Measurements from ENCODE around the gene TUBA1C.
"Not testable (repeated sequence)": the region's sequence is repeated elsewhere in the genome, so short reads cannot be mapped to it uniquely, and the experiment has no call there.

TUBA1C gene

DNA sequence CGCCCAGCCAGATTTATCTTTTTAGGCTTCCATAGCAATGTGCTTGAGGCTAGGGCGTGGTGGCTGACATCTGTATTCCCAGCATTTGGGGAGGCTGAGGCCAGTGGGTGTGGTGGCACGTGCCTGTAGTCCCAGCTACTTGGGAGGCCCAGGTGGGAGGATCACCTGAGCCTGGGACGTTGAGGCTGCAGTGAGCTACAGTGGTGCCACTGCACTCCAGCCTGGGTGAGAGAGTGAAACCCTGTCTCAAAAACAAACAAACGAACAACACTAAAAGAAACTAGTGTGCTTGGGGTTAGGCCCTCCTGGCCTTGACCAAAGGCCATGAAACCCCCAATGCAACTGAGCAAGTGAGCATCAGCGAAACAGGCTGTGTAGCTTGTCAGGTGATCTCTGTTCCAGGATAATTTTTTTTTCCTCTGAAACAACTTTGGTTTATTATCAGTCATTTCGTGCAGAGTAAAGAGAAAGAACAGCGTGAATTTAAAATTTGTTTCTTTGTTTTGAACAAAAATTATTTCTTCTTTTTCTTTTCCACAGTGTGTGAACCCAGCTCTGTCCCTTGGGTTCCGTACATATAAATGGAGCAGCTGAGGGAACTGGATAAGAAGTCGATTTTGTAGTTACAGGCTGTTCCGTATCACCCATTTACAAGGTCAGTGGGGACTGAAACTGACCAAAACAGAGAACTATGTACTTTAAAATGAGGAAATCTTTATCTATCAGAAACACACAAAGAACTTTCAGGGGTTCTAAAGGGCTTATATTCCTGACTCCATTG lies 8.8 kb upstream of the TUBA1C start:
- no peak for DNase-seq

DNA sequence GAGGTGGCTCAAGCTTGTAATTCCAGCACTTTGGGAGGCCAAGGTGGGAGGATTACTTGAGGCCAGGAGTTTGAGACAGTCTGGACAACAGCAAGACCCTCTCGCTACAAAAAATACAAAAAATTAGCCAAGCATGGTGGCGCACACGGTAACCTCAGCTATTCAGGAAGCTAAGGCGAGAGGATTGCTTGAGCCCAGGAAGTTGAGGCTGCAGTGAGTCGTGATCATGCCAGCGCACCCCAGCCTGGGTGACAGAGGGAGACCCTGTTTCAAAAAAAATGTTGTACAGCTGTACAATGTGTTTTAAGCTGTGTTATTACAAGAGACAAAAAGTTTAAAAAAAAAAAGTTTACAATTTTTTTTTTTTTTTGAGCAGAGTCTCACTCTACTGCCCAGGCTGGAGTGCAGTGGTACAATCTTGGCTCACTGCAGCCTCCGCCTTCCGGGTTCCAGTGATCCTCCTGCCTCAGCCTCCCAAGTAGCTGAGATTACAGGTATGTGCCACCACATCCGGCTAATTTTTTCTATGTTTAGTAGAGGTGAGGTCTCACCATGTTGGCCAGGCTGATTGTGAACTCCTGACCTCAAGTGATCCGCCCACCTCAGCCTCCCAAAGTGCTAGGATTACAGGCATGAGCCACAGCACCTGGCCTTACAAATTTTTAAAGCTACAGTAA lies 7.2 kb upstream of the TUBA1C start:
- DNase-seq, result not testable (repeated sequence)

DNA sequence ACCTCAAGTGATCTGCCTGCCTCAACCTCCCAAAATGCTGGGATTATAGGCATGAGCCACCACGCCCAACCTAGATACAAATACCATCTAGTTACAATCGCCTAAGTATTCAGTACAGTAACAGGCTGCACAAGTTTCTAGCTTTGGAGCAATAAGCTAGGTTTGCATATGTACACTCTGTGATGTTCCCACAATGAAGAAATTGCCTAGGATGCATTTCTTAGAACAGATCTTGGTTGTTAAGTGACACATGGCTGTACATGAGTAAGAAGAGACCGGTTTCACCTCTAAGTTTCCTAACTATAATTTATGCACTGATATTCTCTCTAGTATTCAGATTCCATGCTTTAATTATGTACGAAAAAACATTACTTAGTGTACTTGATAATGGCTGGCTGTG lies 5.4 kb upstream of the TUBA1C start:
- DNase-seq, result no peak

DNA sequence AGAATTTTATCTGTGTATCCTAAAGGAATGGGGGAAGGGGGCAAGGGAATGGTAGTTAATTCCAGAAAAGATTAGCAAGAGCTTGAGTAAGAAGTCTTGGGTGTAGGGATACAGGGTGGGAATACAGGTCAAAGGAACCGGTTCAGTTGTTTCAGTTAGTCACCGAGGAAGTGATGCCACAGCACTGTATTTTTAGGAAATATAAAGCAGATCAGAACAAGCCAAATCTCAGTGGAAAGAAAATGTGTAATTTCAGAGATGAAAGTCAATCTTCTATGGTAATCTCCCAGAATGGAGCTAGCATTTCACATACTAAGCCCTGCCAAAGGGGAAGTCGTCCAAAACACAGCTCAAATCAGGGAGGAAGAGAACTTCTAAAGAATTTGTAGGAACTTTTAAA lies 4.7 kb upstream of the TUBA1C start:
- no peak for DNase-seq

DNA sequence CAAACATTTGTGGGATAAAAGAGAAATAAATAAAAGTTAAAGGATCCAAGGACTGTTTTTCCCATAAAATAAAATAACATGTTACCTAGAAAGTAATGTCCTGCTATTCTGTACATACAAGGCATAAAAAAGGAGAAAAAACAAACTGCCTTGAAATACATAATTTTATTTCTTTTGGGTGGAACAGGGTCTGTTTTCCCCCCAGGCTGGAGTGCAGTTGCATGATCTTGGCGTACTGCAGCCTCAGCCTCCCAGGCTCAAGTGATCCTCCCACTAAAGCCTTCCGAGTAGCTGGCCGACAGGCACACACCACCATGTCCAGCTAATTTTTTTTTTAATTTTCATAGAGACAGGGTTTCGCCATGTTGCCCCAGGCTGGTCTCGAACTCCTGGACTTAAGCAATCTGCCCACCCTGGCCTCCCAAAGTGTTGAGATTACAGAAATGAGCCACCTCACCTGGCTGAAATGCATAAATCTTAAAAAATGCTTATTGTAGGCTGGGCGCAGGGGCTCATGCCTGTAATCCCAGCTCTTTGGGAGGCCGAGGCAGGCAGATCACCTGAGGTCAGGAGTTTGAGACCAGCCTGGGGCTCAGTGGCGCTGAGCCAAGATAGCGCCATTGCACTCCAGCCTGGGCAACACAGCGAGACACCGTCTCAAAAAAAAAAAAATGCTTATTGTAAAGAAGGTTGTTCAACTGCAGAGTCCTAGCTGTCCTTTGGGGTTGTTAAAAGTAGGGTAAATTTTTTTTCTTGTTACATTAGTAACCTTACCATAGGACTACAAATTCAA lies 4.1 kb upstream of the TUBA1C start:
- no peak for DNase-seq

DNA sequence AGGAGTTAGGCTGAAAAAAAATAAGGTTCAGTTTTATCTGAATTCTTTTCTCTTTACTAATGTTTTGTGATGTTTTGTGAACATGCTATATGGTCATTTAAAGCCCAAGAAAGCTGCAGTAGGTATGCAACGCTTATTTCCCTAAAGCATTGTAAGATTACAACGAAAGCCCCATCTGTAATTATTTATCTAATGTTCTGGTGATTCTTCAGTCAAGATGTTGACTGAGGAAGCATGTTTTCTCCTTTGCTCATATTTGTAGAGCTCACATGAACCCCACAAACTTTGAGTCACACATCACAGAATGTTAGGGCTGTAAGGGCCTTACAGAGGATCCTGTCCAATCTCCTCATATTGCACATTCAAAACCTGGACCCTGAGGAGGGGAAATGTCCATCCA lies 3.2 kb upstream of the TUBA1C start:
- DNase-seq, result no peak

DNA sequence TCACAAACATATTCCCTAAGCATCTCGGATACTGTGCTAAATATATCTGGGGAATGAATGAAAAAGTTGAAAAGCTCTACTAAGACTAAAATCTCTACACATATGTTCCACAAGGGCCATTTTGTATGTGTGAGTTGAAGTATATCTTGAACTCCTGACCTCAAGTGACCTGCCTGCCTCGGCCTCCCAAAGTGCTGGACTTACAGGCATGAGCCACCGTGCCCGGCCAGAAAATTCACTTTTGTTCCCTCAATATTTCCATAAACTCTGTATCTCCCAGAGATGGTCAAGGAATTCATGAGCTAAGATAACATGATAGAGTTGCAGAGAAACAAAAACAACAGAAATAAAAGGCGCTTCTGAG lies 1.5 kb upstream of the TUBA1C start:
- DNase-seq, result no peak

DNA sequence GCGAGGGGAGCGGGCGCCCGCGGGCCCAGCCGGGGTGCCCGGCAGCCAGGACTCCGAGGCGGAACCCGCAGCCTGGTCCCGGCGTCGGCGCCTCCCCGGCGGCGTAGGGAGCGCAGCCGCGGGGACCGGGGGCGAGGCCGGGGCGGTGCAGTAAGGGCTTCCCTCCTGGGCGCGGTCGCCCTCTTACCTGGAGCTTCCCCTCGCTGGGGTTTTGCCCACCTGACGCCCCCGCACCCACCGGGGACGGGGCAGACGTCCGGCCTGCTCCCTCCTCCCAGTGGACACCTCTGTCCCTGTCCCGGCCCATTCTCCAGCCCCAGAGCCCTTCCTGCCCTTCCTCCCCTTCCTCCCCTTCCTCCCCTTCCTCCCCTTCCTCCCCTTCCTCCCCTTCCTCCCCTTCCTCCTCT lies 413 bp upstream of the TUBA1C start:
- peak; percentile 32 to 53 for DNase-seq

DNA sequence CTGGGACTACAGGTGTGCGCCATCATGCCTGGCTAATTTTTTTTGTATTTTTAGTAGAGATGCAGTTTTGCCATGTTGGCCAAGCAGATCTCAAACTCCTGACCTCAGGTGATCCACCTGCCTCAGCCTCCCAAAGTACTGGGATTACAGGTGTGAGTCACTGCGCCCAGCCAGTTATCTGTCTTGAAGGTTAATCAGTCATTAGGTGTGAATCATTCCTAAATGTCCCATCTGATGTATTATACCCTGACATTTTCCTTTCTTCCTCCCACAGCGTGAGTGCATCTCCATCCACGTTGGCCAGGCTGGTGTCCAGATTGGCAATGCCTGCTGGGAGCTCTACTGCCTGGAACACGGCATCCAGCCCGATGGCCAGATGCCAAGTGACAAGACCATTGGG lies 4.3 kb downstream of the TUBA1C start:
- not testable (repeated sequence) for DNase-seq

DNA sequence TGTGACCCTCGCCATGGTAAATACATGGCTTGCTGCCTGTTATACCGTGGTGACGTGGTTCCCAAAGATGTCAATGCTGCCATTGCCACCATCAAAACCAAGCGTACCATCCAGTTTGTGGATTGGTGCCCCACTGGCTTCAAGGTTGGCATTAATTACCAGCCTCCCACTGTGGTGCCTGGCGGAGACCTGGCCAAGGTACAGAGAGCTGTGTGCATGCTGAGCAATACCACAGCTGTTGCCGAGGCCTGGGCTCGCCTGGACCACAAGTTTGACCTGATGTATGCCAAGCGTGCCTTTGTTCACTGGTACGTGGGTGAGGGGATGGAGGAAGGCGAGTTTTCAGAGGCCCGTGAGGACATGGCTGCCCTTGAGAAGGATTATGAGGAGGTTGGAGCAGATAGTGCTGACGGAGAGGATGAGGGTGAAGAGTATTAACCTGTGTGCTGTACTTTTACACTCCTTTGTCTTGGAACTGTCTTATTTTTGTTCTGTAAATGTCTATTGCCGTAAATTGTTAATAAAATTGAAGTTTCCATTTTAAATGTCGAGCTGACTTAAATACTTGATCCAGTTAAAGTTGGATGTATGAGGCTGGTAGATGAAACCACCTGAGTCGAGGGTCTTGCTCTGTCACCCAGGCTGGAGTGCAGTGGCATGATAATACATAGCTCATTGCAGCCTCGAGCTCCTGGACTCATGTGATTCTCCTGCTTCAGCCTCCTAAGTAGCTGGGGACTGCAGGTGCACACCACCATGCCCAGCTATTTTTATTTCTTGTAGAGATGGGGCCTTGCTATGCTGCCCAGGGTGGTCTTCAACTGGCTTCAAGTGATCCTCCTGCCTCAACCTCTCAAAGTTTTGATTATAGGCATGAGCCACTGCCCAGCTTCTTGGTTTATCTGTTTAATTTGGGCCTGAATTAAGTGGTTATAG lies 8.2 kb downstream of the TUBA1C start:
- no peak for DNase-seq

DNA sequence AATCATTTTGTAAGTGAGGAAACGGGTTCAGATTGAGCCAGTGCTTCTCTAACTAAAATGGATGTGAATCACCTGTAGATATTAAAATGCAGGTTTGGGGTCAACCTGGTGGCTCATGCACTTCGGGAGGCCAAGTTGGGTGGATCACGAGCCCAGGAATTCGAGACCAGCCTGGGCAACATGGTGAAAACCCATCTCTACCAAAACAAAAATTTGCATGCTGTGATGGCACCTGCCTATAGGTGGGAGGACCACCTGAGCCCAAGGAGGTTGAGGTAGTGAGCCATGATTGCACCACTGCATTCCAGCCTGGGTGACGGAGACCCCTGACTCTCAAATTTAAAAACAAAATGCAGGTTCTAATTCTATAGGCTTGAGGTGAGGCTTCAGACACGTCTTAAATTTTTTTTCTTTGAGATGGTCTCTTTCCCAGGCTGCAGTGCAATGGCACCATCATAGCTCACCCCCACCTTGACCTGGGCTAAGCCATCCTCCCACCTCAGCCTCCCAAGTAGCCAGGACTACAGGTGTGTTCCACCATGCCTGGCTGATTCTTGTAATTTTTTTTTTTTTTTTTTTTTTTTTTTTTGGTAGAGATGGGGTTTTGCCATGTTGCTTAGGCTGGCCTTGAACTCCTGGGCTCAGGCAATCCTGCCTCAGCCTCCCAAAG lies 9.0 kb downstream of the TUBA1C start:
- no peak for DNase-seq

DNA sequence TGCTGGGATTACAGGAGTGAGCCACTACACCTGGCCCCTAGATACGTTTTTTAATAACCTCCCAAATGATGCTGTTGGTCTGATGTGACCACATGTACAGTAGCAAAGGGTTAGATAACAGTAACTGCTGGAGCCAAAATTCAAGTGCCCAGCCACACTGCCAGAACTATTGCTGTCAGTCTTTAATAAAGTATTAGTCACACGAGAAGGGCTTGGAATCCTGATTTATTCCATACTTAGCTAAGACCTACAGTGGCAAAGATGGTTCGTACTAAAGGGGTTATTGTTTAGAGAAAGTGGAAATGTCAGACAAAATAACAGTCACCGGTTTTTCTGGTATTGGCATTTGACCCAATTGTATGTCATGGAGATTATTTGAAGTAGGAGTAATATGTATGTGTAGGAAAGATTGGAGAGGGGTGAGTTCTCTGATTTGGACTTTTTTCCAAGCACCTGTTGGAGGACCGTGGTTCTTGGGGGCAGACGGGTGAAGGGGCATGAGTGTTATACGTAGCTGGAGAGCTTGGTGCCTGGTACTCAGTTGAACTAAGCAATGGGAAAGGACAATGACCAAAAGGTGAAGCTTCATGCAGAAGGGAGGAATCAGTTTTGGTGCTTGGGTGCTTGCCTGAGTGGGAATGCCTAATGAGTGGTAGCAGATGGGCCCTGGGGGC lies 9.7 kb downstream of the TUBA1C start:
- DNase-seq, result no peak

DNA sequence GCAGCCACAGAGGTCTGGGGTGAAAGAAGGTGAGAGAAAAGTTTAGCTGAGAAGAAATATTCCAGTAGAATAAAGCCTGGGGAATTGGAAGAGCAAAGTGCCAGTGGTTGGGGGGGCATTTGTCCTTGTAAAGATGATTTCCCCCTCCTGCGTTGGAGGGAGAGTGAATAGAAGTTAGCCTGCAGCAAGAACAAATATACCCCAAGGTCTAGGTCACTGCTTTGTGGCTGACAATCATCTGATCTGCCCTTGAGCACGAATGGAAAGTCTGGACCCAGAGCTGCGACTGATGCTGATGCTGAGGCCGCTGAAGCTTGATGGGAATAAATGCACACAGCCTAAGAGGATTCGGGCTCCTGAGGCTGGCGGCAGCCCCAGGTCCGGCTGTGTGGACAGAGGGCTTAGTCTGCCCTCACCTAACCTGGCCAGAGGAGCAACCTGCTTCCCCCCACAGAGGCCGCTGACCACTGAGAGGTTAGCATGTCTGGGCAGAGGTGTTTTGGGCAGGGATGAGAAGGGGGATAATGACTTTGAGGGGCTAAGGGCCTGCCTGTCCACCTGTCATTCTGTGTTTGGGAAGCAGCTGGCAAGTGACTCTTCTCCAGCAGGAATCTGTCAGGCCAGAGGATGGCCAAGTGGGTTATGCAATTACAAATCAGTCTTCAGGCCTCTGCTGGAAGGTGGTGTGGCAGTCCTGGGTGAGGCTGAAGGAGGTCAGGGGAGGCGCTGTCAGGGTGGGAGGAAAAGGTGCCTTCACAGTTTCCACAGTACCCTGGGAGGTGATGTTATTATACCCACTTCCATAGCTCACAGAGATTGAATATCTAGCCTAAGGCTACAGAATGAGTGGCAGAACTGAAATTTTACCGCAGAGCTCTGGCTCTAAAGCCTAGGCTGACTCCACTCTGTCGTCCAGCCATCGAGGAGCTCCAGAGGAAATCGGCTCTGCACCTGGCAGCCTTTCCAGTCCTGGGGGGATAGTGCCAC lies 11.7 kb downstream of the TUBA1C start:
- no peak for DNase-seq

DNA sequence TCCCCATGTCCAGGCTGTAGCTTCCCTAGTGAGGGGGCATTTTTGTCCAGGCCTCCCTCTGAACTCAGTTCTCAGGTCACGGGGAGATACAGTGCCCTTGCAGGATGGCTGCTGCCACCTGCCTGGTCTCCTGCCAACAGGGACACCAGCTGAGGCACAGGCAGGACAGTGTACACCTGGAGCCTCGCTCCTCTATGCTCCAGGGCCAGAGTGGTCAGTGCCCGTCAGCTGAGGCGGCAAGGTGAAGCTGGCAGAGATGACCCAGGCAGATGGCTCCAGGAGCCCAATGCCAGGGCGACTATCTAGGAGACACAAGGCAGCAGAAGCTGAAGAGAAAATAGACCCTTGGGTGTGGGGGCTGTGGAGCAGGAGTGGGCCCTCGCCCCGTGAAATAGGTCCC lies 12.6 kb downstream of the TUBA1C start:
- no peak for DNase-seq

DNA sequence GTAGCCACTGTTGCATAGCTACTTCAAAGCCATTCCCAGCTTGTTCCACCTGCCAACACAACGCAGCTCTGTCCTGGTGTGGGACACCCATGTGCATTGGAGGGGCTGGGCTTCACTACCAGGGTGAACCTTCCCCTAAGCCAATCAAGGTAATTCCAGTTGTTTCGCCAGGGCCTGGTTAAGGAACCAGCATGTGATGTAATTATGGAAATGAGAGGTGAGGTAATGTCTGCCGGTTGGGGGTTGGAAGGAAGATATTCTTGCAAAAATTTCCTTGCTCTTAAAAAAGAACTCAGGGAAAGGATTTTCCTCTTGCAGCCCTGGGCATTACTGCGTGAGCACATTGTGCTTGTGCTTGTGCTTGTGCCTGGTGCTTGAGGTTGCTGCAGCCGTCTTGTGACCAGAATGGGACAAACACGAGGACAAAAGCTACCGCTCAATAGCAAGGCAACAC lies 14.9 kb downstream of the TUBA1C start:
- no peak for DNase-seq

DNA sequence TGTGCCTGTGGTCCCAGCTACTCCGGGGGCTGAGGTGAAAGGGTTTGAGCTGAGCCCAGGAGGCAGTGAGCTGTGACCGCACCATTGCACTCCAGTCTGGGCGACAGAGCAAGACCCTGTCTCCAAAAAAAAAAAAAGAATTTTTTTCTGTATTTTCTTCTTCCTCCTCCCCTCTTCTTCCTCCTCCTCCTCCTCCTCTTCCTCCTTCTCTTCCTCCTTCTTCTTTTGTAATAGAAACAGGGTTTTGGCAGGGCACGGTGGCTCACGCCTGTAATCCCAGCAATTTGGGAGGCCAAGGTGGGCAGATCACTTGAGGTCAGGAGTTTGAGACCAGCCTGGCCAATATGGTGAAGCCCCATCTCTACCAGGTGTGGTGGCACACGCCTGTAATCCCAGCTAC lies 15.7 kb downstream of the TUBA1C start:
- DNase-seq, result not testable (repeated sequence)

DNA sequence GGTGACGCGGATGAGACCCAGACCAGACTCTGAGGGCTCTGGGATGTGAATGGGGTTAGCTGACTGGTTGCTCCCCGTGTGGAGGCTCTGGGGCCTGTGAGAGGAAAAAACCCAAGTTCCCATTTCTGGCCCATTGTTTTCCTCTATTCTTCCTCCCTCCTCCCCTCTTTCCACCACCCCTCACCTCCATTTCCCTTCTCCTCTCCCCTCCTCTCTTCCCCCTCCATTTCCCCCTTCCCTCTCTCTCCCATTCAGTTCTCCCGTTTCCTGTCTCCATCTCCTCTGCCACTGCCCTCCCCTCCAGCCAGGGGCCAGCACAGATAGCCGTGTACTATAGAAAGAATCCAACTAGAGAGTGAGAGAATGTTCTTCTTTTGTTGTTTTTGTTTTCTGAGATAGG lies 17.4 kb downstream of the TUBA1C start:
- DNase-seq, result no peak

DNA sequence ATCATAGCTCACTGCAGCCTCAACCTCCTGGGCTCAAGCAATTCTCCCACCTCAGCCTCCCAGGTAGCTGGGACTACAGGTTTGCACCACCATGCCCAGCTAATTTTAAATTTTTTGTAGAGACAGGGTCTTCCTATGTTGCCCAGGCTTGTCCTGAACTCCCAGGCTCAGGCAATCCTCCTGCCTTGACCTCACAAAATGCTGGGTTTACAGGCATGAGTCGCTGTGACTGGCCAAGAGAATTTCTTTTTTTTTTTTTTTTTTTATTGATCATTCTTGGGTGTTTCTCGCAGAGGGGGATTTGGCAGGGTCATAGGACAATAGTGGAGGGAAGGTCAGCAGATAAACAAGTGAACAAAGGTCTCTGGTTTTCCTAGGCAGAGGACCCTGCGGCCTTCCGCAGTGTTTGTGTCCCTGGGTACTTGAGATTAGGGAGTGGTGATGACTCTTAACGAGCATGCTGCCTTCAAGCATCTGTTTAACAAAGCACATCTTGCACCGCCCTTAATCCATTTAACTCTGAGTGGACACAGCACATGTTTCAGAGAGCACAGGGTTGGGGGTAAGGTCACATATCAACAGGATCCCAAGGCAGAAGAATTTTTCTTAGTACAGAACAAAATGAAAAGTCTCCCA lies 18.0 kb downstream of the TUBA1C start:
- not testable (repeated sequence) for DNase-seq

DNA sequence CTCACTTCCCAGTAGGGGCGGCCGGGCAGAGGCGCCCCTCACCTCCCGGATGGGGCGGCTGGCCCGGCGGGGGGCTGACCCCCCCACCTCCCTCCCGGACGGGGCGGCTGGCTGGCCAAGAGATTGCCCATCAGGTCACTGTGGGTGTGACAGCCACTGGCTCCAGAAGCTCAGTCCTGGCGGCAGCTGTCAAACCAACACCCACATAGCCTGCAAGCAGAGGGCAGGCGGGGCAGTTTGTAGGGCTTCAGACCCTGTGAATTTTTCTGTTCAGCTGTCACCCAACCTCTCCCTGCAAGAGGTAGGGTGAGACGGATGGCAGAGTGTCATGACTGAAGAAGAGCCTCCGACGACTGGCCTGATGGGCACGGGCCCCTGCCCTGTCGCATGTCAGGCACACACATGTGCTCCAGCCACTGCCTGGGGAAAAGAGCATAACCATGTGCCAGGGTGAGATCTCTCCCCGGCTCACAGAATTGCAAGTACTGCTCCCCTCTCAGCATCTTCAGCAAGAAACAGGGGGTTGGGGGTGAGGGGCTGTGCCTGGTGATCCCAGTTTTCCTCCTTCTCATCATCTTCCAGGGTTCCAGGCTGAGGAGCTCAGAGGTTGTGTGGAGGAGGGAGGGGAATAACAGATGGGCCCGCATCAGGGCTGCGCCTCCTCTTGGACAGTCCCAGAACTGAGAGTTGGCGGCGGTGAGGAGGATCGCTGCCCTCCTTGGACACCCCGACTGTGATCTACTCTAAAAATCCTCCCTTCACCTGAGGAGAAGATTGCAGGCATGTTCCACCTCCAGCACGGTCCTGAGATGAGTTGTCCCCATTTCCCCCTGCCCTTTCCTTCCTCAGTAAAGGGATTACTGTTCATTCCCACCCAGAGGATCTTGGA lies 18.9 kb downstream of the TUBA1C start:
- DNase-seq, result no peak
